GM21367 (cell line): ENCODE measurements around the gene ZCCHC9.

Source experiments
- ATAC-seq: cut with Tn5 transposase; IDR thresholded peaks from one replicate; pipeline ENCODE4 v1.9.1; 2021; ENCODE audit not compliant: unreplicated experiment

ZCCHC9 gene

DNA sequence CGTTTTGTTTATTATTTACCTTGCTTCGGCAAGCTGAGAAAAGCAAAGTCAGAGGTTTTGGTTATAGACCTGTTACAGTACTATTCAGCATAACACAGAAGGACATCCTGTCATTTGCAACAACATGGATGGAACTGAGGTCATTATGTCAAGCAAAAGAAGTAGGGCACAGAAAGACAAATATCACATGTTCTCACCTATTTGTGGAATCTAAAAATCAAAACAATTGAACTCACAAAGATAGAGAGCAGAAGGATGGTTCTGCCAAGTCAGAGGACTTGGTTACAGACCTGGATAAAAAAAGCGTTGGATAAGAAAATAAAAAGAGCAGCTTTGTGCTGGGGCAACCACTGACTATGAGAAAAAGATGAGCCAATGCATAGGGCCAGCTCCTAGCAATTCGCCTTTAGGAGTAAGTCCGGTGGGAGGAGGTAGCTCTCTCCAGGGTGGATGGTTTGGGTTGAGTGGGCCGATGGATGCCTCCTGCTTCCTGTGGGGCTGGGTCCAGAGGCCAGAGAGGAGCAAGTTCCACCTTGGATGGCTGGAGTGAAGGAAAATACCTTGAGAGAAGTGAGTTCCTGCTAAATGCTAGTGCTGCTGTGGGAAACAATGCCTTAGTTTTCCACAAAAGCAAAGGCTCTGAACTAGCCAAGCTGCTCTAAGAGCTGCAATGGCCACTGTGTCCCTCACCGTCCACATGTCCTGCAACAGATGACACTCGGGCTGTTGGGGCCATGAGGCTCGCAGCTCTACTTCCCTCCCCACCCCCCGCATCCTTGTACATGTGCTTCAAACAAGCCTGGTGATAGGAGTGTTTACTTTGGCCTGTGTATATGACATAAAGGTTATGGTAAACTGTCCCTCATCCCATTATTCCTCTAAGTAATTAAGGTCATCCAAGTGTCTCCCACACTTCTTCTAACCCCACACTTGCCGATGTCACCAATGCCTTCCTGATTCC, 54.2 kb downstream of the ZCCHC9 start:
- no peak for ATAC-seq

DNA sequence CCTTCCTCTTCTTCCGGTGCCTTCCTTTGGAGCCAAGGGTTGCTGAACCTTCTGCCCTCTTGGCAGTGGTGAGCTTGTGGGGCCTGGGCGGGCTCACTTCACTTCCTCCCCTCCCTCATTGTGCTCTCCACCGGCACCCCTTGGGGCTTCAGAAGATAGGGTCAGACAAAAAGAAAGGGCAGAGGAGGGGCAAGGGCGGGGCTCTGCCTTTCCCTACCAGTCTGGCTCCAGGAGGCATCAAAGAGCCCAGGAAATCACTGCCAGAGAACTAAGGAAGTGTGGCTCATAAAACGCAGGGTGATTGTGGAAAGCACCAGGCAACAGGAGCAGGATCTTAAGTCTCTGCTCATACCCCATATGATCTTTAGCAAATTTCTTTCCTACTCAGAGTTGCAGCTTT, 57.7 kb downstream of the ZCCHC9 start:
- no peak for ATAC-seq

DNA sequence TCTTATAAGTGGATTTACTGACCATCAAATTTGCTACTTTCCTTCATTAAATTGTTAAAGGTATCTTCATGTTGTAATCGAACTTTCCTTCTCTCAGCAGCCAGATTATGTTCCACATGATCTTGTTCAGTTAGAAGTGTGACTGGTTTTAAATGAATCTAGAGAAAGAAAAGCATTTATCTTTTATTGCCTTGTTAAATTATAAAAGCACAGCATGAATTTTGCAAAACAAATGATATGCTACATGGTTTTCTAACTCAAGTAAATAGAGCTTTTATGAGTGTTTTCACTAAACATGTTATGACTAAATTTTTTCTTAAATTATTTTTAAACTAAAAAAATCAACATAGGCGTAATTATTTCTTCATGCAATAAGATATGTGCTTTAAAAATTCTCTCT, 58.5 kb downstream of the ZCCHC9 start:
- no peak for ATAC-seq

DNA sequence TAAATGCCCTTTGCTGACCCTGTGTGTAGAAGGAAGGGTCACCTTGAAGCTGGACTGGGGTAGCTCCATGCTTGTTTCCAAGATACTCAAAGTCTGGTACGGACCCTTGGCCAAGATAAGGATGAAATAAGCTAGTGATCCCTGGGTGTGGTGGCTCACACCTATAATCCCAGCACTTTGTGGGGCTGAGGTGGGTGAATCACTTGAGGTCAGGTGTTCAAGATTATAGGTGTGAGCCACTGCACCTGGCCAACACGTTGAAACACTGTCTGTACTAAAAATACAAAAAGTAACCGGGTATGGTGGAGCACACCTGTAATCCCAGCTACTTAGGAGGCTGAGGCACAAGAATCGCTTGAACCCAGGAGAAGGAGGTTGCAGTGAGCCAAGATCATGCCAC, 59.3 kb downstream of the ZCCHC9 start:
- no peak for ATAC-seq

DNA sequence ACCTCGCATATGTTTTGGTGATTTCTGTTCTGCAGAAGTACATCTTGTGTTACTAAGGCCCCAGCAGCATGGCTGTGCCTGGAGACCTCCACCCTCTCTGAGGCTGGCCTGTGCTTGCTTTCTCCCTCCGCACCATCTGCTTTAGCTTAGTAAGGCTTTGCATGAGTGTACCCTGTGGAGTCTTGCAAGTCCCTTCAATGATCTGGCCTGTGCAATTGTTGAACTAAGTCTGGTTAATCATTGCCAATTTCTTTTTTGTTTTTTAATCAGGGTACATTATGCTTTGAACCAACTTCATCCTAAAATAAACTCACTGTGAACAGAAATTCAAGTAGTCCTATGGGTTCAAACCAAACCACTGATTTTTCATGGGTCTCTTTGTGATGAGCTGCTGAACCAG, 60.2 kb downstream of the ZCCHC9 start:
- ATAC-seq: no peak
